GM19438 (cell line): Measurements from ENCODE around the gene CLCN4.

Source experiments
- ATAC-seq: cut with Tn5 transposase; IDR thresholded peaks from one replicate; pipeline ENCODE4 v1.9.1; 2021; ENCODE audit warnings: low read depth; ENCODE audit not compliant: unreplicated experiment

The CLCN4 gene

DNA sequence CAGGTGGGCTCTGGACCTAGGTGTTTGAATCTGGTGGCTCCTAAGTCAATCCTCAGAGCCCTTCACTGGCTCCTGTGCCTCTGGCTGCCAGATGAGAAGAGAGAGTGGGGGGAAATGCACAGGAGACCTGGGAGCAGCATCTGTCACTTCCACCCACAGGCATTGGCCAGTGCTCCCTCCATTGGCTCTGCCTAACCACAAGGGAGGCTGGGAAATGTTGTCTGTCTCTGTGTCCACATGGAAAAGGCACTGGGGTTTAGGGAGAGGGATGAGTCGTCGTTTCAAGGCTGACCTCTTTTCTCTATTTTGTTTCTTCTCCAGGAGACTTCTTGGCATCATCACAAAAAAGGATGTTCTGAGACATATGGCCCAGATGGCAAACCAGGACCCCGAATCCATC lies 76.4 kb downstream of the CLCN4 start:
- no peak for ATAC-seq

- ATAC-seq = no peak
Measured at GRCh38 chrX:10233696-10234095, 76.9 kb downstream of the CLCN4 start.

DNA sequence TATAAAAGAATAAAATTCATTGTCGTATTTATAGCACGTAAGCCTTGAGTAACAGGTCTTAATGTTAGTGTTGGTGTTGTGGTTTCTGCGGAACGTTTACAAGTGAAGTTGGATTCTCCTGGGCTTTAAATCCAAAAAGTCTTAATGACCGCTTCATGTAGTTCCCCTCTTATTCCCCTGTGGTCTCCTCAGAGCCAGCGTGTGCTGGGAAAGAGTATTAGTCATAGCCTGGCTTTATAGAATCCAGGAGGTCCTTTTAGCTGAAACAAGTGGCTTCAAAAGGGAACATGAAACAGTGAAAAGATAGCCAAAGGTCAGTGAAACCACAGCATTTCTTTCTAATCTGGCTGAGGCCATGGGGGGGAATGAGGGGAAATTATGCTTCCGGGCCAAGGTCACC lies 79.1 kb downstream of the CLCN4 start:
- no peak for ATAC-seq

DNA sequence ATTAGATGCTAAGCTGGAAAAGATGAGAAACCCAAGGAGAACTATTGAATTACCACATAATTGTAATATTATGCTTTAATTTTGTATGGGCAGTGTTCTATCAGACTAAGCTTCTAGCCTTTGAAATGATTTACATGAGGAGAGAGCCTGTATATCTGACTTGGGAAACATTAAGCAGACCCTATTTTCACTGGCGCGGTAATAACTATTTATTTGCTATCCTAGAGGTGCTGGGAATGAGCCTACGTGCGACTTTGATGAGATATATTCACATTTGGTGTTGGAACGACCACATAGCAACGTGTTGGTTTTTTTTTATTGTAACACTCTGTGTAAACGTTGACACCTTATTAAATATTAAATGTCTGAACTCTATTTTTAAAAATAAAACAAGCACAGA lies 80.5 kb downstream of the CLCN4 start:
- no peak for ATAC-seq

GRCh38 chrX:10239611-10240064 lies 82.9 kb downstream of the CLCN4 start:
- no peak for ATAC-seq

DNA sequence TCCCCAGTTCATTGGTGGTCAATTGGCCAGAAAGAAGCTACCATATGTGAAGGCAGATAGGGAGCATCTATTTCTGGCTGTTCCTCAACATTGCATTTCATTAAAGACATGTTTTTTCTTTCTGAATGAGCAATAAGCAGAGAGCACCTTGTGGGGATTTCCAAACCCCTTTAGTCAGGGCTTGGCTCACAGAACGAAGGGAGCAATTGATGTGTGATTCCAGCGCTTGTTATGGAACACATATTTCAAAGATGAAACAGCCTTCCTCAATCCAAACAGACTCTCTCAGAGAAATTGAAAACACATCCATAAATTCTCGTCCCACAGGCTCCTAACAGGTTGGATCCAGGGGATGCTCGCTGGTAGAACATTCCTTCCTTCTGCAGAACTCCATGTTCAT lies 84.1 kb downstream of the CLCN4 start:
- no peak for ATAC-seq

DNA sequence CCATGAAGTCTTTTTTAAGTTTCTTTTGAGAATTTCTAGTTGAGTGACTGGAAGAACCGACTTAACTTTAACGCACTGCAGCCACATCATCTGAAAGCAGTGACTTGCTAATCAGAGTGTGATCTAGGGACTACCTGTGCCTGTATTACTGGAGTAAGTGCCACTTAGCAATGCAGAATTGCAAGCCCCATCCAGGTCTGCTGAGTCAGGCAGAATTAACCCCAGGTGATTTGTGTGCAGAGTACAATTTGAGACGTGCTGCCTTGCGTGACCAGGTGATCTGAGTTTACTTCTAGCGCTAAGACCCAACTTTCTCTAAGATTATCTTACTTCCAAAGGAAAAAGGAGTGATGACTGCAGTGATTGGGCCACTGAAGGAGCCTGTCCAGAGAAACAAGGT lies 85.3 kb downstream of the CLCN4 start:
- no peak for ATAC-seq

GRCh38 chrX:10243106-10243505 lies 86.3 kb downstream of the CLCN4 start:
- no peak for ATAC-seq

DNA sequence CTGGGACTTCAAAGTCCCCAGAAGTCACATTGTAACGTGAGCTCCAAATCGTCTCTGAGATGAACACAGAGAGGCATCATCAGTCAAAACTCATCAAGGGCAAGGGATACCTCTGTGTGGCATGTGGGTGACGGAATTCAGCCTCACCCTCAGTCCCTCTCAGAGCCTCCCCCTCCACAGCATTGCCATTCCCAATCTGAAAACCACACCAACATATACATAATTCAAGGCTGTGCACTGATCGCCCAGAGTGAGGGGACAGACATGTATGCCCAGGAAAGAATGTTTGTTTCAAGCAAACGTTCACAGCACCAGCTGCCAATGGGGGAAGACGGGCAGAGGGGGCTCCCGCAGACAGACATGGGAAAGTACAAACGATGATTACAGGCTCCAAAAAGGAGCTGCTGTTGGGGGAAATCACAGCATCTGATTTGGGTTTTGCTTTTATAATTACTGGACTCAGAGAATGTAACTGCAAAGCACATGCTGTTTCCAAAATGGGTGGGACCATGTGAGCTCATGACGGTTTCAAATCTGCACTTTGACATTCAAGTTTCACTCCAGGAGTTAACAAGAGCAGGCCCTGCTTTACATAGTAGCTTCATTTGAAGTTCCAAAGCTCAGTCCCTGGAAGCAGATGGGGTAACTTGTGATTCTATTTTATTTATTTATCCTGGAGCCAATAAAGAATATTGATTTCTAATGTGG lies 88.3 kb downstream of the CLCN4 start:
- no peak for ATAC-seq

DNA sequence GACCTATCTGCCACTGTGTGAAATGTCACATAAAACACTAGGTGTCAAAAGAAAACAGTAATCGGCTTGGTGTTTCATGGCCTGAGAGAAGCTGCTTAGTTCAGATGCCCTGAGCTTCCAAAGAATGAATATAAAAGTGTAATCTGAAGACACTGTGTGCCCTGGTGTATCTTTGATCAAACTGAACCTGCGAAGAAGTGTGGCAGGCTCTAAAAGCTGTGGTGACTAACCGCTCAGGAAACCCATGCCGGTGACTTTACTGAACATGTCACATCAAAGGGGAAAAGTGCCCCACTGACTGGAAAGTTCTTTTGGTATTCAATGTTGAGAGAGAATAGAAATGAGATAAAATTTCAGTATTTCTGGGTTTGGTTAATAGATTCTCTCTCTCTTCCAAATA lies 89.1 kb downstream of the CLCN4 start:
- ATAC-seq = no peak

DNA sequence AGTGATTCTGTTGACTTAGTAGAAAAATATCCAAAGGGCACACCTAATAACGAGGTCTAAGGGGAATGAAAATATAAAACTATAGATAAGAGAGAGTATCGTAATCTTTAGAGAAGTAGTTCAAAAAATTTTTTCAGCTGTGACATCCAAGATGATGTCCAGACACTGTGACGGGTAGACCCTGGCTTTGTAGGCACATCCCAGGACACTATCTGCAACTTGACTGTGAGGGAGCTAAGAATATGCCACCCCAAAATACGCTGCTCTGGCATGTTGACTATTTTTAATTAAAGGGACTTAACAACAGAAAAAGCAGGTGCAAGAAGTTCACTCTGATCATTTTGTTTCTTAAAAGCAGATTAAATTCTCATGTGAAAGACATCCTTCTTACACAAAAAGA lies 89.5 kb downstream of the CLCN4 start:
- ATAC-seq = no peak

DNA sequence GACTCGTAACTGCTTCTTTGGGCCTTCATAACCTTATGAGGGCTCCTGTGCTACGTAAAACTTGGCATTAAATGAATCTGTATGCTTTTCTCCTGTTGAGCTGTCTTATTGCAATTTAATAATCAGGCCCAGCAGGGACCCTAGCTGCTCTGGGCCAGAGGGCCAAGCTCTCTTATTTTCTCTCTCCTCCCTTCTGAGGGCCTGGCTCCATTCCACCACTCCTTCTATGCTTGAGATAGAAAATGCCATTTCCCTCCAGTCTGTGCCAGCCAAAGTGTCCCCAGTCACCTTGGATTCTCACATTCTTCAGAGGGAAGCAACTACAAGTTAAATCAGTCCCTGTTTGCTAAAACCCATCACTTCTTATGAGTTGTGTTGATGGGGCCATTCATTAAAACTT lies 90.1 kb downstream of the CLCN4 start:
- ATAC-seq = no peak

DNA sequence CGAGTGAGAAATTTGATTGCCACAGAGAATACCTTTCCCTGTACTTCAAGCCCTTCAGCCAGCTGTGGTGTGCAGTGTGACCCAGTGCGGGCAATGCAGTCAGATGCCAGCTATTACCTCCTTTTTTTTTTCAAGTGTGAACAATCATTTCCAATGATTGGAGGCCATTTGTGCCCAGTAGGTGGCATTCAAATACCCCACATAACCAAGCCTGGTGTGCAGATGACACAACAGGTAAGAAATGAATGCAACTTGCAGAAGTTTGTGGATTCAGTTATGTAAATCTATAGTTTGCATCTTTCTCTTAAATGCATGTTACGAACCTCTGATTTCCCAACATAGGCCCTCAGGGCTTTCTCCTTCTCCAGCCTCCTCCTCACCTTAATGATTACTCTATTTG lies 98.0 kb downstream of the CLCN4 start:
- ATAC-seq = no peak

GRCh38 chrX:10259716-10260115 lies 102.9 kb downstream of the CLCN4 start:
- no peak for ATAC-seq

DNA sequence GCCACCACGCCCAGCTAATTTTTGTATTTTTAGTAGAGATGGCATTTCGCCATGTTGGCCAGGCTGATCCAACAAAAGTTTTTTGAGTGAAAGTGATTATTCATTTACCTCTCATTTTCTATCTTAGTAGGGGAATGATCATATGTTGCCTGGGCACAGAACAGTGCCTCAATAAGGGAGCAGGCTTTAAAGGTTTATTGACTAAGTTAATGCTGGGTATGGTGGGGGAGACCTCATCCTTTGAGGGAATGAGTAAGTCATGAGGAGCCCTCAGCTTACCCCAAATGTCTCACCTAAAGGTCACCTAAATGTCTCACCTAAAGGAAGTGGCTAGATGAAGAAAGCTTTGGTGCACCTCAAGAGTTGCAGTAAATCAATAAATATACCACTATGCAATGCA lies 109.0 kb downstream of the CLCN4 start:
- no peak for ATAC-seq

- ATAC-seq = no peak
Measured at GRCh38 chrX:10278716-10279115, 121.9 kb downstream of the CLCN4 start.

DNA sequence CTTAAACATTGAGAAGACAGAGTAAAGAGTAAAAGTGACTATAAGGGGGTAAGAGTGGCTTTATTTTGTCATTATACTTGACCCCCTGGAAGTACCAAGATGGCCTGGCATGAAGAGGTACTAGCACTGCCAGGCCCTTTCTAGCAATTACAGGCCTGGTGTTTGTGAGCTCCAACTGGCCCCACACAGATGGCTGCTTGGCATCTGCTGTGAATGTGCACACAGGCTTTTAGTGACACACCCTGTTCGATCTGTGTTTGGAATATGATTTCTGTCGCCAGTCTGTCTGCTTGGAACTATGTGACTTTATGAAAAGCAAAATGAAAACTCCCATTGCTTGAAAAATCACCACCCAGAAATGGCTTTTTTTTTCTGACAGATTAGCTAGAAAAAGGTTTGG lies 123.3 kb downstream of the CLCN4 start:
- no peak for ATAC-seq

GRCh38 chrX:10282490-10282889 lies 125.7 kb downstream of the CLCN4 start:
- no peak for ATAC-seq

GRCh38 chrX:10286195-10286594 lies 129.4 kb downstream of the CLCN4 start:
- ATAC-seq = no peak
